WERI-Rb-1 (cell line): ENCODE results near the gene CCDC57.

Experiments used
- DNase-seq: peaks from one replicate; pipeline ENCODE4 v3.0.0-alpha.2; 2020
- H3K27ac ChIP-seq: fragments of 250-450 bp; sonication (Bioruptor Pico); 2 replicates; pipeline ENCODE4 v1.5.1; 2020; ENCODE audit warnings: mild to moderate bottlenecking, moderate library complexity
- H3K27me3 ChIP-seq: fragments of 250-450 bp; sonication (Bioruptor Pico); 2 replicates; pipeline ENCODE4 v1.5.1; 2021; ENCODE audit warnings: mild to moderate bottlenecking, low read depth, moderate library complexity; ENCODE audit not compliant: insufficient read depth, severe bottlenecking
- H3K36me3 ChIP-seq: fragments of 250-450 bp; sonication (Bioruptor Pico); 2 replicates; pipeline ENCODE4 v1.5.1; 2020; ENCODE audit warnings: mild to moderate bottlenecking, moderate library complexity
- H3K4me3 ChIP-seq: 2 replicates; pipeline ENCODE4 v1.5.1; 2011; ENCODE audit warnings: low read depth, mild to moderate bottlenecking, control low read depth, low read length
- H3K9me3 ChIP-seq: fragments of 250-450 bp; sonication (Bioruptor Pico); 2 replicates; pipeline ENCODE4 v1.5.1; 2021; ENCODE audit warnings: mild to moderate bottlenecking, moderate library complexity; ENCODE audit not compliant: severe bottlenecking
- TF ChIP-seq, protein P1 (sequence below): IDR thresholded peaks from 2 replicates; pipeline ENCODE4 v1.5.1; 2011; ENCODE audit warnings: low read depth, mild to moderate bottlenecking, control low read depth, inconsistent platforms, low read length

The CCDC57 gene

DNA sequence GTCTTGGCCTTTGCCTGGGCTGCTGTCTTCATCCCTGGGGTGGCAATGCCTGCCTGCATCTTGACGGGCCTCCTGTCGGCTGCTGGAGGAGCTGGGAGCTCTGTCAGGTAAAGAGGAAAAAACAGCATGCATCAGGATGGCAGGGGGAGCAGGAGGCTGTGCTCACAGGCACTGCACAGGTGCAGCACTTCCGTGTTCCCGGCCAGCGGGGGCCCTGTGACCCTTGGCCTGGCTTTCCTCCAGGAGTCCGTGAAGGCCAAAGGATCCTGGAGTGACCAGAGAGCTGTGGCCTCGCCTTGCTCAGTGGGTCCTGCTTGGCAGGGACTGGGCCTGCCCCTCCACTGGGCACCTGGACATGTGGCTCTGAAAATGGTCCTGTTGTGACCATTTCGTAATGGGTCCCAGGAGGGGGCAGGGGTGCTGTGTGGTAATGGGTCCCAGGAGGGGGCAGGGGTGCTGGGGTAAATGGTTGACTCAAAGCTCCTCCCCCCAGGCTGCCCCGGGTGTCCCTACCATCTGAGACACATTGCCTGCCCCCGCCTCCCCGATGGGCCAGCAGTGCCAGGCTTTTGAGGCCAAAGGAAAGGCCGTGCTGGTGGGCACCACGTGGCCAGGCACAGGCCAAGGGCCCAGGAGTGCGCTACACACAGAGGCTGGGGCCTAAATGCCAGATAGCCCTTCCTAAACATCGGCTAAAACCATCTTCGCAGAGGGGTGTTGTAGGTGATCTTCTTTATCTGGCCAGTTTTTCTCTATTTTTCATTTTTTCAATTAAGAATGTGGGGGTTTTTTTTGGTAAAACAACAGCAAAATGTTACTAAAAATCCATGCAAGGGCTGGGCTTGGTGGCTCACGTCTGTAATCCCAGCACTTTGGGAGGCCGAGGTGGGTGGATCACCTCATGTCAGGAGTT lies 110.6 kb downstream of the CCDC57 start:
- H3K9me3 ChIP-seq, result no peaks in the 10 kb centered on the region
- H3K27ac ChIP-seq, result peak overlapping the region; percentile 84
- no peak overlapping the region for H3K4me3 ChIP-seq
- peak; percentile 25 for DNase-seq
- TF ChIP-seq, protein P1, sequence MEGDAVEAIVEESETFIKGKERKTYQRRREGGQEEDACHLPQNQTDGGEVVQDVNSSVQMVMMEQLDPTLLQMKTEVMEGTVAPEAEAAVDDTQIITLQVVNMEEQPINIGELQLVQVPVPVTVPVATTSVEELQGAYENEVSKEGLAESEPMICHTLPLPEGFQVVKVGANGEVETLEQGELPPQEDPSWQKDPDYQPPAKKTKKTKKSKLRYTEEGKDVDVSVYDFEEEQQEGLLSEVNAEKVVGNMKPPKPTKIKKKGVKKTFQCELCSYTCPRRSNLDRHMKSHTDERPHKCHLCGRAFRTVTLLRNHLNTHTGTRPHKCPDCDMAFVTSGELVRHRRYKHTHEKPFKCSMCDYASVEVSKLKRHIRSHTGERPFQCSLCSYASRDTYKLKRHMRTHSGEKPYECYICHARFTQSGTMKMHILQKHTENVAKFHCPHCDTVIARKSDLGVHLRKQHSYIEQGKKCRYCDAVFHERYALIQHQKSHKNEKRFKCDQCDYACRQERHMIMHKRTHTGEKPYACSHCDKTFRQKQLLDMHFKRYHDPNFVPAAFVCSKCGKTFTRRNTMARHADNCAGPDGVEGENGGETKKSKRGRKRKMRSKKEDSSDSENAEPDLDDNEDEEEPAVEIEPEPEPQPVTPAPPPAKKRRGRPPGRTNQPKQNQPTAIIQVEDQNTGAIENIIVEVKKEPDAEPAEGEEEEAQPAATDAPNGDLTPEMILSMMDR, result no peak
- peaks cover 12% of the 10 kb centered on the region for H3K36me3 ChIP-seq
- H3K27me3 ChIP-seq, result no peaks in the 10 kb centered on the region

DNA sequence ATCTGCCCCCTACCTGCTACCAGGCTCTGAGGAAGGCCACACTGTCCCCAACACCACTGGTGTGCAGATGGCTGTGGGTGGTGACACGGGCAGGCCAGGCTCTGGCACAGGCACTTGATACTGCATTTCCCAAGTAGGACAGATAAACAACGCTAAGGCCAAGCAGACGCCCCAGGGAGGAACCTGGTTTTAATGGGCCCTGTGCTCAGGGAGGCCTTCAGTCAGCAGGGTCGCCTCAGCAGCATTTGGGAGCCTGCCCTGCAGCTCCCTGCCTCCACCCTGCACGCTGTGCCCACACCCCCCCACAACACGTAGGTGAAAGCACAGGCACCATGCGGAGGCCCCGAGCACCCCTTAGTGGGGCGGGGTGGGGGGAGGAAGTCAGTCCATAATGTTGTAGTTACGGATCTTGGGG lies 111.3 kb downstream of the CCDC57 start:
- Histone ChIP-seq H3K36me3 (peaks cover 19% of the 10 kb centered on the region), H3K27ac (peak overlapping the region; percentile 84), H3K9me3 (peaks cover 2% of the 10 kb centered on the region), H3K27me3 (no peaks in the 10 kb centered on the region), H3K4me3 (no peak overlapping the region)
- TF ChIP-seq, protein P1, result no peak
- DNase-seq, result peak; percentile 32

DNA sequence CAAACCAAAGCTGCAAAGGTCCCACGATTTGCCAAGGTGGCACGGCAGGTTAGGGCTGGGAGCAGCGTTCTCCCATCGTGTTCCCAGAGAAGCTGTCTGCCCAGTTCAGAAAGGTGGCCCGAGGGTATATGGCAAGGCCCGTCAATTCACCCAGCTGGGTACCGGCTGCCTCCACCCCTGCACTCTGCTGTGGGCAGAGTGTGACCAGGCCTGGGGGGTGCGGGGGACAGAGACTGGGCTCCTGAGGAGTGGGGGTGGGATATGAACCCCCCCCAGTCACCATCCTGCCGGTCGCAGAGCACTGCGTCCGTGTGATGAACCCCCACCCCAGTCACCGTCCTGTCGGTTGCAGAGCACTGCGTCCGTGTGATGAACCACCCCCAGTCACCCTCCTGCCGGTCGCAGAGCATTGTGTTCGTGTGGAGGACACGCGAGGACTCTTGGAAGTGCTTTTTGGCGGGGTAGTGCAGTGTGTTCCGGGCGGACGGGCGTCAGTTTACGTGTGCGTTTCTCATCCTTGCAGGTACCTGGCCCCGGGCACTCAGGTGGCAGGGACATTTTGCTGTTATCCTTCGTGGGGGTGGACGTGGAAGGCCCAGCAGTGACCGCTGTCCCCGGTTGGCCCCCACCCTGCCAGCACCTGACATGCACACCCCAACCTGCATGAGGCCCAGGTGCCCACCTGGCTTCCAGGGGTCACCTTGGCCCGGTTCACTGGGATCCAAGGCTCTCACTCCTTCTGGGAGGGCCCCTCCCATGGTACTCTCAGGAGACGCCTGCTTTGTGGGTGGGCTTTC lies 111.9 kb downstream of the CCDC57 start:
- Histone ChIP-seq H3K36me3 (peaks cover 25% of the 10 kb centered on the region), H3K27ac (peak overlapping the region; percentile 96), H3K4me3 (no peak overlapping the region)

DNA sequence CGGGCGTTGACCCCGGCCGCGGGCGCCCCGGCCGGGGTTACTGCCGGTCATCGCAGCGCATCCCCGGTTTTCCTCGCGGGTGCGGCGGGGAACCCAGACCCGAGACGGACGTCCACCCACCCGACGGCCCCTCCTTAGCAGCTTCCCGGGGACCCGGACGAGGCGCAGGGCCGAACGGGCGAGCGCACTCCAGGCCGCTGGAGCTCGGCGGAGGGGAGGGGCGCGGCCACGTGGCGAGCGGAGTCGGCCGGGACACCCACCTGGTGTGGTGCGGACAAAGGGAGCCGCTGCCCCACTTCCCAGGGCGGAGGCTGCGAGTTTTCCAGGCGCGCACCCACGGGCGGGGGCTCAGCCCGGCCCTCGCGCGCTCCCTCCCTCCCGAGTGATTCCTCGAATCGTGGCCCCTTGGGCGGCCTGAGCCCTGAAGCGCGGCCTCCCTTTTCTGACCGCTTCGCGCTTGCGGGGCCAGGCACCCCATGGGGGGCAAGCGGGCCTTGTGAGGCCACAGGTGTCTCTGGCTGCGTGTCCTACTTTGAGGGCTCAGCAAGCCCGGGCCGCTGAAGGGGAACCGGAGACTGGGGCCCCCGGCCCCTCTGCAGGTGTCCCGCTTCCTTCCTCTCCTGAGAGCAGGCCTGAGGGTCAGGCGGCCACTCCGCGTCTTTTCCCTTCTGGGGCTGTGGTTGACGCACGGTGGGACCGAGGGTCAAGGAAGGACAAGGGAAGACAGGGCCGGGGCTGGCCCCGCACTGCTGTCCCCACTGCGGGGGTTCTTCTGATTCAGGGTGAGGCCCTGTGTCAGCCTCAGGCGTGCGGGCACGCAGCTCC lies 113.5 kb downstream of the CCDC57 start:
- TF ChIP-seq, protein P1, result no peak
- DNase-seq, result peak; percentile 76
- Histone ChIP-seq H3K4me3 (peak overlapping the region; percentile 77), H3K9me3 (peaks cover 2% of the 10 kb centered on the region), H3K27ac (peak overlapping the region; percentile 96), H3K36me3 (peaks cover 39% of the 10 kb centered on the region), H3K27me3 (no peaks in the 10 kb centered on the region)

More for the DNA sequence above, 111.9 kb downstream of the CCDC57 start:
- DNase-seq, result peak; percentile 26
- TF ChIP-seq, protein P1, result no peak
- Histone ChIP-seq H3K9me3 (peaks cover 2% of the 10 kb centered on the region), H3K27me3 (no peaks in the 10 kb centered on the region)

DNA sequence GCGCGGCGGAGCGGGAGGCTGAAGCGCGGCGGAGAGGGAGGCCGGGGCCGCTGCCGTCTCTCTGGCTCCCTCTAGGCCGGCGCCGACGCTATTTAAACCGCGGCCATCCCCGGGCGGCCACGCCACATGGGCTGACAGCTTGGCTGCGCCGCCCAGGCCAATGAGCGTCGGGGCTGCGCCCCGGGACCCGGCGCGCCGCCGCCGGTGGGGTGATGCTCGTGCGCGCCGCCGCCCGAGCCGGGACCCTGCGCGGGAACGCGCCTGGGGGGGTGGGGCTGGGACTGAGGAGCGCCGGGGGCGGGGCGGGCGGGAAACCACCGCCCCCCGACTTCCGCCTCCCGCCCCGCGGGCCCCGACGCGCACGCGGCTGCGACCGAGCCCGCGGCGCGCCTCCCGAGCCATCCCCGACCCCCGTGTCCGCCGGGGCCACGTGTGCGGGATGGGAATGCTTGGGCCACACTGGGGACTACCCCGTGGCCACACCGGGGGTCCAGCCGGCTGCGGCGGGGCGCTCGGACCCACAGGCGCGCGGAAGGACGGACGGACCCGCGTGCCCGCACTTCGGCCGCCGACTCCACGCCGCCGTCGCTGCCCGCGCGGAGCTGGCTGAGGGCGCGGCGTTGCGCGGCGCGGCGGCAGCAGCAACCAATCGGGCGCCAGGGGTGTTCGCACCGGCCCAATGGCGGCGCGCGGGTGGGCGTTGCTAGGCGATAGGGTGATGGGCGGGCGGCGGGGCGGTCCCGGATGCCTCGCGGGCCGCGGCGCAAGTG lies 114.3 kb downstream of the CCDC57 start, which contains the start of gene FASN:
TSS of gene FASN (minus strand) at position 68 of the 770 bp plus-strand sequence. CDS start 1,791 bp downstream, outside the sequence.
- H3K4me3 ChIP-seq, result peak within 1 kb of the TSS; percentile 77

More for the DNA sequence above, 114.3 kb downstream of the CCDC57 start, which contains the start of gene FASN:
- peaks cover 2% of the 10 kb centered on the region for H3K9me3 ChIP-seq
- TF ChIP-seq, protein P1, result peak; percentile 75
- peaks cover 47% of the 10 kb centered on the region for H3K36me3 ChIP-seq
- no peaks in the 10 kb centered on the region for H3K27me3 ChIP-seq
- peak within 1 kb of the TSS; percentile 97 for H3K27ac ChIP-seq
- peak; percentile 98 for DNase-seq
